ENCODE measurements around the gene YPEL5.
"Not testable (repeated sequence)": the region's sequence is repeated elsewhere in the genome, so short reads cannot be mapped to it uniquely, and the experiment has no call there.

The YPEL5 gene

DNA sequence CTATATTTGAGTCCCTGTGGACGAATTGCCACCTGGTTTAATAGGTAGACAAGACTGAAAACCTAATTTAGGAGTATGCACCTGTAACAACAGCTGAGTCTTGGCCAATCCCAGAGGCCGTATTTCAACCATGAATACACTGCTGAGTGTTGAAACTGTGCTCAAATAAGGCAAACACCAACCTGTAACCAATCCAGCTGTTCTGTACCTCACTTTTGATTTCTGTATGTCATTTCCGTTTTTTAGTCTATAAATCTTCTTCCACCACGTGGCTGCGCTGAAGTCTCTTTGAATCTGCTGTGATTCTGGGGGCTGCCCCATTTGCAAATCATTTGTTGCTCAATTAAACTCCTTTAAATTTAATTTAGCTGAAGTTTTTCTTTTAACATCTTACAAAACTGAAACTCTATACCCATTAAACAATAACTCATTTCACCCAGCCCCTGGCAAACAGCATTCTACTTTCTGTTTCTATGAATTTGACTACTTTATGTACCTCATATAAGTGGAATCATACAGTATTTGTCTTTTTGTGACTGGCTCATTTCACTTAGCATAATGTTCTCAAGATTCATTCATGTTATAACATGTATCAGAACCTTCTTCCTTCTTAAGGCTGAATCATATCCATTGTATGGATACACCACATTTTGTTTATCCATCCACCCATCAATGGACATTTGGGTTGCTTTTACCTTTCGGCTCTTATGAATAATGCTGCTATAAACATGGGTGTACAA lies 7.5 kb upstream of the YPEL5 start:
- peak; percentile 44 for DNase-seq

DNA sequence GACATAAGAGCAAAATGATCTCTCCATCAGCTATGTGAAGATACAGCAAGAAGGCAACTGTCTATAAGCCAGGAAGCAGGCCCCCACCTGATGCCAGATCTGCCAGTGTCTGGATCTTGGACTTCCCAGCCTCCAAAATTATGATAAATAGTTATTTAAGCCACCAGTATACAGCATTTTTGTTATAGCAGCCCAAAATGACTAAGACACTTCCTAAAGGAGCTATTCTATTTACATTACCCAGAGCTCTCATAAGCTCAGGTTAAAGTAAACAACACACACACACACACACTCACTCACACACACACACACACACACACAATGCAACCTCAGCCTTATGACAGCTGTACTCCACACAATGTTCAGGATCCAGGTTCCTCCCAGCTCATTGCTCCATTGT lies 5.7 kb upstream of the YPEL5 start:
- no peak for DNase-seq

DNA sequence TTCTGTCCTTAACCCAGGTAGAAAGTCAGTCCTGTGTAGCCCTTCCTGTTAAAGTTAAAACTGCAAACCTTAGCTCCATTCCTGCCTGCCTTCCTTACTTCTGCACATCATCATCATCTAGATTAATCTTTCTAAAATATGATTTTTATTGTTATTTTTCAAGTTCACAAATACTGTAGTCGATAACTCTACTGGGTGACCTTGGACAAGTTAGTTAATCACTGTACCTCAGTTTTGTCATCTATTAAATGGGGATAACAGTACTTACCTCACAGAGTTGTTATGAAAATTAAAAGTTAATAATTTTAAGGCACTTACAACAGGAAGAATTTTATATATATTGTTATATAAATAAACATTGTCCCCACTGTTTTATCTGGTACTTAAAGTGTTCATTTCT lies 2.5 kb upstream of the YPEL5 start:
- no peak for DNase-seq

DNA sequence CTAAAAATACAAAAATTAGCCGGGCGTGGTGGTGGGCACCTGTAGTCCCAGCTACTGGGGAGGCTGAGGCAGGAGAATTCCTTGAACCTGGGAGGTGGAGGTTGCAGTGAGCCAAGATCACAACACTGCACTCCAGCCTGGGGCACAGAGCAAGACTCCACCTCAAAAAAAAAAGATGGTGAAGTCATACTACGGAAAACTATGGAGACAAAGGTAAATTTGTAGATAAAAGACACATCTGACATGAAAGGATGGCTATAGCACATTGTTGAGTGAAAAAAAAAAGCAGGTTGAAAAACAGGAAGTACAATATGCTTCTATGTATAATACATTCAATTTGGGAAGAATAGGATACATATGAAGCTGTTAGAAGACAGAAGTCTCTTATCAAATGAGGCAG lies 1.9 kb upstream of the YPEL5 start:
- not testable (repeated sequence) for DNase-seq

DNA sequence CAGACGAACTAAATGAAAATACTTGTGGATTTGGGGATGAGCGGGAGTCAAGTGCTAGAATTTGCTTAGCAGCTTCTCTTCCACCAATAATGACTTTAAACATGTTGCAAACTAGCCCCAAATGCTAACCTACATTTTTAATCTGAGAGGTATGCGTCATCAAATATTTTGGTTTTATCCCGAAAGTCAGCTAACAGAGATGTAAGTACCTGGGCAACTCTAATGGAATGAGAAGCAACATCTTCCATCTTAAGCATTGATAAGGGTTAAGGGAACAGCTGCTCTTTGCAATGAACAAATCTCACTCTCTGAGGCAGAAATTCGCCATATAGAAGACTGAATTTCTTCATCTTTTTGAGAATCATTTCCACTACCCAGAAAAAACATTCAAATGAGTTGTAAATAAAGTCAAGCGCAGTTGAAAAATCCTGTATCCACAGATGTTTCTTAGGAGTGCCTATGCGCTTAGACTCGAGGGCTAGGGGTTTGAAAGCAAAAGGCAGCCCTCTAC lies 926 bp upstream of the YPEL5 start:
- no peak for DNase-seq

DNA sequence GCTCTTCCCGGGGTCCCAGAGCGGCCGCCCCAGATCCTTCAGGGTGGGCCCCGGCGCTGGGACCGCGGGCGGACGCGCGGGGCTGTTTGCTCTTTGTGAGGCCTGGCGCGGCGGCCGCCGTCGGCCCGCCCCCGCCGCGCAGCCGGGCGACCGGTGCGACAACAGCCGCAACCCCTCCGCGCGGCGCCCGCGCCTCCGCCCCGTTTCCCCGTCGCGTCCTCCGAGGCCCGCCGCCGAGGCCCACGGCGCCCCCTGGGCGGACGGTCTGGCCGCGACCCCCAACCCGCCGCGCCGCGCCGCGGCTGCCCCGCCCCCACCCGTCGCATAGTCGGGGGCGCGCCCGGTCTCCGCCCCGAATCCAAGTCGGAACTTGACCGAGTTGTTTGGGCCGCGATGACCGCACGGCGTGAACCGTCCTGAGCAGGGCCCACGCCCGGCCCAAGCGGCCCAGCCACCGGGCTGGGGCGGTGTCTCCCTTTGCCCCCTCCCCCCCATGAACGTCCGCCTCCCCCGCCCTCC lies 448 bp downstream of the YPEL5 start:
- DNase-seq, result peak; percentile 13

DNA sequence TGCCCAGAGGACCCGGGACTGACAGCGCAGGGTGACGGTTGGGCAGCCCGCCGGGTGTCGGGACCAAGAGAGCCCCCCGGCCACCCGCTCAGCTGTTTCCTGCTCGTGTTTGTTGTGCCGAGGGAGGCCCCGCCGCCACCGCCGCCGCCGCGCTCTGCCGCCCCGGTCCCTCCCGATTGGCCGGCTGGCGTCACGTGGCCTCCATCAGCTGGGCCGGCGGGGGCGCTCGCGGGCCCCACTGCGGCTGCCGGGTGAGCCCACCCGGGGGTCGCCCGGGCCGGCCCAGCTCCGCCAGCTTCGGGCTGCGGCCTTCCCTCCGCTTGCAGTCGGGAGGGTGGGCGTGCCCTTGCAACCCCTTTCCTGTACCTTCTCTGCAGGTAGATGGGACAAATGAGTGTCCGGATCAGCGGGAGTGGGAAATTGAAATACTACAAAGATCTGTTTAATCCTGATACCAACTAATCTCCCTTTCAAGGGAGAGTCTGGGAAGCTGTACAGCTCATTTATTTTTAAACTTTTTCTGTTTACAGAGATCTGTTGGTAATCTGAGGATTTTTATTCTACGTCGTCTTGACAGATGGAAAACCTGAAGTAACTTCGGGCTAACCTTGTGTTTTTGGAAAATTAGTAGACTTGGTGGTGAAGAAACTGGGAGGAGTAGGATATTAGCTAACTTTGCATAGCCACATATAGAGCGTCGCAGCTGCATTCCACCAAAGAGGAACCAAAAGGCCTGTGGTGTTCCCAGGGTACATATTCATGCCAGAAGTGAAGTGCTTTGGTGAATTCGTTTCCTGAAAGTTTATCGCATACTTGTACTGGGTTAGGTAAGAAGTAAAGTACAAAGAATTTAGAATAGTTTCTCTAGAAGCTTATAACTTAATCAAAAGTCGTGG lies 1.2 kb downstream of the YPEL5 start:
- peak; percentile 69 for DNase-seq

DNA sequence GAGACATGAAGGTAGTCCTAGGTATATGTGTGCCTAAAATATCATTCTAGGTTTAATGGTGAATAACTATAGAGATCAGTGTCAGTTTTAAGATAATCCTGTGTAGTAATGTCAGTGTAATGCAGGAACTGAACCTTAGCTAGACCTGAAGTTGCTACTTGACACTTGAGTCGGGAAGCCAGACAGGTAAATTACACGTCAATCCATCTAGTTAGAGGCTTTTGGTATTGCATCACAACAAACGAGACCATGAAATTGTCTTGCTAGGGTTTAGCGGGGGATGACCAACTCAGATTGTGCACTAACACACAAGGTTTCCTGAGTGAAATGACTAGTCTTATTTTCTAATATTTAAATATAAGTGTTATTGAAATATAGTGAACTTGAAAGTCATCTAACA lies 2.0 kb downstream of the YPEL5 start:
- DNase-seq, result no peak

DNA sequence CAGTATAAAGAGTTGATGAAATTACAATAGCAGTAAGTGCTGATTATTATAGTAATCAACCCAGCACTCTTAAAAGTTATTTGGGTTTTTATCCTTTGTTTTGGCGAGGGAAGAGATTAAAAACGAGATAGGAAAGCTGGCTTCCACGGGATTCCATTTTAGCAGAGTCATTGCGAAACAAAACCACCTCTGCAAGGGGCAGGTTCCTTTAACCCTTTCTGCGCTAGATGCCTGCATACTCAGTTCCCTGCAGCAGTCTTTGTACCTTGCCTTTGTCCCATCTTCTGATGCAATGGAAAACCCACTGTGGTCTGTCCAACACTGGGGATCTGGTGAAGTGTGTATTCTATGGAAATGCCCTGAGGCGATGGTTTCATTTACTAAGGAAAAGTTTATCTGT lies 2.7 kb downstream of the YPEL5 start:
- DNase-seq, result peak; percentile 37

DNA sequence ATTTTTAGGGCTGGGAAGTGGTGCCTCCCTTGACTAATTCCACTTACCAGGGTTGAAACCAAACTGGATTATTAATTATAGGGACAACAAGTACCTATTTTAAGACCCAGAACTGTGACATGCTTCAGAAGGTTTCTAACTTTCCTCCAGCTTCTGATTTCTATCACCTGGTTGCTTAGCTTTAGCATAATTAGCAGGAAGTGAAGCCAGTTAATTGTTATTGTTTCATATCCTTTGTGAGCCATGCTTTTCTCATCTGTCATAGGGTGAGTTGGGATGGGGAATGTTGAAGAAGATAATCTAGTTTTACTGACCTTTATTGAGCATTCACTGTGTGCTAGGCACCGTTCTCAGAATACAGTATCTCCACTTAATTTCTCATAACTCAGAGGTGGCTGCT lies 3.2 kb downstream of the YPEL5 start:
- no peak for DNase-seq

DNA sequence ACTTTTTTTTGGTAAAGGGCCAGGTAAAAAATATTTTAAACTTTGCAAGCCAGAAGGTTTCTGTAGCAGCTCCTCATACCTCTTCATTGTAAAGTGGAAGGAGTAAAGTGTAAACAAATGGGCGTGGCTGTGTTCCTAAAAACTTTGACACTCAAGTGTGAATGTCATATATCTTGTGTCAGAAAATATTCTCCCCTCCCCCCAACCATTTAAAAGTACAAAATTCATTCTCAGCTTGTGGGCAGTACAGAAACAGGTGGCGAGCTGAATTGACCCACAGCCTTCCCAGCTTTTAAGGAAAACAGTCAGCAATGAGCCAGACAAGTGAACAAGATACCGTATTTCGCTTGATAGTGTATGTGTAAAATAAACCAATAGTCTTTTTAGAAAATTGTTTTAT lies 4.0 kb downstream of the YPEL5 start:
- DNase-seq, result no peak

DNA sequence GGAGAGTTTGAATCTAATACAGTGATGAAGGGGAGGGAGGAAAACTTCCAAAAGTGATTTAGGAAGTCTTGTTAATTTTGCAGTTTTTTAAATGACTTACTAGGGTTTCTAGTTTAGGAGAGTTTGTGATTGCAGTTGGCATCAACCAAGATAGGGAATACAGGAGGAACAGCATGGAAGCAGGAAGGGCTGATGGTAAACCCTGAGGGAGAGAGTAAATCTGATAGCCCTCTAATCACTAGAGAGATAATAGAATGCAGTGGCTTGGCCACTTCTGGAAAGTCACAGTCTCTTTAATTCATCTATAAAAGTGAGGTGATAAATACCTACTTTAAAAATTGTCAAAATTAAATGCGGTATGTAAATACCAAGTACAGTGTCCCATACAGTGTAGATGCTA lies 5.6 kb downstream of the YPEL5 start:
- DNase-seq, result no peak

DNA sequence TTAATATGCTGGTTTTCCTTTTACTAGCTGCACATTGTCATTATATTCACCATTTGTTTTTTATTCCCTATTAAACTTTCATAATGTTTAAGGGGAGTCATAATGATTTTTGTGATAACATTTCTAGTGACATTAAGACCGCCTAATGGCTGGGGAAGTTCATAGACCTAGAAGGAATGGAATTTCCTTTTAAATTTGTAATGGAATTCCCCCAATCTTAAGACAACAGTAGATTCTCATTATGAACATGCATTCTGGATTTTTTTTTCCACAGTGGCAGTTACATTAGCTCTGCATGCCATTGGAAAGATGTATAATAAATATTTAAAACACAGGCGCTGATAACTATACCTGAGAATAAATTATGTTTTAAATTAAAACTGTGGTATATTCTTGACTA lies 8.4 kb downstream of the YPEL5 start:
- DNase-seq, result no peak

DNA sequence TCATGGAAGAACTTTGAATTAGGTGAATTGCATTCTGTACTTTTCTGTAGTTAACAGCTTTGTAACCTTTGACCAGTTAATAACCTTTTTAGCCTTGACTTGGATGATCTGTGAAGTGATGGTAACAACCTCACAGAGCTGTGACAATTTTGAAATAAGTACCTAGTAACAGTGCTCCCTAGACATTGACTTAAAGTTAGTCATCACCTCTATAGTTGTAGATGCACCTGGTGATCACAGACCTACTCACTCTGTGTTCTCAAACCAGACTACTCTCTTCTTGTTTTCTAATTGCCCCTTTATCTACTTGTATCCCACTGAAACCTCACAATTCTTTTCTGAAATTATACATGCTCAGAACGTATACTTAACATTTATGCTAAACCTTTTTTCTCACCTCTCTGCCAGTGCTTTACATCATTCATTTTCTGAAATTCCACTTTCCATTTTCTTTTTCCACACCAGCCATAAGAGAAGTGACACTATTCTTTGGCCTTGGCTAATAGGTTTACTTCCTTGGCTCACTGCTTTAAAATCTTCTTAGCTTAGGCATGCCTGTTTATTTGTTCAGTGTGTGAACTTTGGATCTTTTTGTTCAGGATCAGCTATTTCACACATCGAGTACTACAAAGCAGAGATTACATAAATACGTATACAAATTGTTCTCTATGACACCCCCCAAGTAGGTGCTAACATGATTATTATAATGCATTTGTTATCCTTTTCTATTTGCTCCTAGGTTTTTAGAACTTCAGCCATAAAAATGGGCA lies 9.3 kb downstream of the YPEL5 start:
- no peak for DNase-seq

DNA sequence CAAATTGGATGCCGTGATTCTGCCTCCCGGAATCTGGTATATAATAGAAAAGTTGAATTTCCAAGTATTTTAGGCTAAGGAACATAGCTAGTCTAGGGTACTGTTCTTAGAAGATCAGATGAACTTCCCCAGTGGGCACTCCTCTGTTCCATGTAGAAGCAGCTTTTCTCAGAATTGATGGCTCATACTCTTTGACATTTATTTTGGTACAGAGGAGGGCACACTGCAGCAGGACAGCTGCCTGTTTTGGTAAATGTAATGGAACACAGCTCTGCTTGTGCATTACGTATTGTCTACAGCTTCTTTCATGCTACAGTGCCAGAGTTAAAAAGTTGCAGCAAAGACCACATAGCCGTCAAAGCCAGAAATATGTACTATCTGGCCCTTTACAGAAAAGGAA lies 10.8 kb downstream of the YPEL5 start:
- DNase-seq, result no peak

DNA sequence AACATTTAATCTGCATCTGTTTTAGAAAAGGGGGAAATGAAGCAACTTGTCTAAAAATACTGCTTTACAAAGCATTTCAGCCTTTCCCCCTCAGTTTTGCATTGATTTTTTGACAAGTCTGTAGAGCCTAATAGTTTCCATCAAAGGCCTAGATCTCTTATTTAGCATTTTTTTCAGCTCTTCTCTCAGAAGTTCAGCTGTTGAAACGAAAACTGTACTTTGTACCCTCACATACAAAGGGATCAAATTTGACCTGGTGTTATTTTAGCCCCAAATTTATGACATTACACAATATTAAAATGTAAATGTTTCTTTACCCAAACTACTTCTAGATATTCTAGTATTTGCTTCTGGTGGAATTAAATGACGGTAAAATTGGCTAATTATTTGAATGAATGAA lies 13.0 kb downstream of the YPEL5 start:
- DNase-seq, result no peak

DNA sequence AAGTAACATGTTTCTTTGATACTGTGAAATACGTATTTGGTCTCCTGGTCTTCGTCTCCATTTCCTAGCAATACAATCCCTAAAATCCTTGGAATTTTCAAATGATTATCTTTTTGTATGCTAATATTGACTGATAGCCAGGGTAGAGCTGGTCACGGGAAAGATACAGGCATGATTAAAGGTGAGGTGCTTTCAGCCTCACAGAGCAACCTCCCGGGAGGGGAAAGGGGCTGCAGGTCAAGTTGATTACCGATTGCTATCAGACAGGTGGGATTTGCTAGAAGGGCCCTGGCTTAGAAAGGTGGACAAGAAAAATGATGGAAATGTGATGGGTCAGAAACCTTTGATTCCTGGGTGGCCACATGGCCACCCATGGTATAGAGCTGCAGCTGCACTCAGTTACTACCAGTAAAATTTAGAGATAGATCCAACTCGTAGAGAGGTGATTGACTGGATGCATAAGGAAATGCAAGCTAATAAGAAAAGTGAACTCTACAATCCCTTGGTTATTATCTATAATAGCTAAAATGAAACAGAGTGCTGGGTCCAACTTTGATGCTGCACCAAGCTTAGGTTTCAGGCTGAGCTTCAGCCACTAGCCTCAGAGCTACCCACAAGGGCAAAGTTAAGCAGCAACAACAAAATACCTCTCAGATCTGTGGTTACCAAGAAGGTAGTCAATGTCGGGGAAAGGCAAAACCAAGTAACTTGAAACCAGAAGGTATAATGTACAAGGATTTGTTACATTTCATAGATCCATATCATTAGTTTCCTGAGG lies 15.3 kb downstream of the YPEL5 start:
- DNase-seq, result no peak

DNA sequence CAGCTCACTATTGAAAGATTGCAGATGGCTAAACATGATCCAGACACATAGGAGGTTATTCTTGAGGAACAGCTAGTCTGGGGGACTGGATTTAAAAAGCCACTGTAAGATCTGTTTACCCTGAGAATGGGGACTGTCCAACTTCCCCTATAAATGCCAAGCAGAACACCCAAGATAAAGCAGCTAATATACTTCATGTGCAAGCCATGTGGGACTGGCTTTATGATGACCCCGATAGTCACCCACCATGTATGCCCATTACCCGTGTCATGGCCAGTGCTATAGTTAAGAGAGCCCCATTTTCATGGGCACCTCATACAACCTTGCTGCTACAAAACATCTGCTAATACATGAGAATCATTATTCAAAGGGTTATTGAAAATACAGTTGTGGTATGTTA lies 16.0 kb downstream of the YPEL5 start:
- no peak for DNase-seq

DNA sequence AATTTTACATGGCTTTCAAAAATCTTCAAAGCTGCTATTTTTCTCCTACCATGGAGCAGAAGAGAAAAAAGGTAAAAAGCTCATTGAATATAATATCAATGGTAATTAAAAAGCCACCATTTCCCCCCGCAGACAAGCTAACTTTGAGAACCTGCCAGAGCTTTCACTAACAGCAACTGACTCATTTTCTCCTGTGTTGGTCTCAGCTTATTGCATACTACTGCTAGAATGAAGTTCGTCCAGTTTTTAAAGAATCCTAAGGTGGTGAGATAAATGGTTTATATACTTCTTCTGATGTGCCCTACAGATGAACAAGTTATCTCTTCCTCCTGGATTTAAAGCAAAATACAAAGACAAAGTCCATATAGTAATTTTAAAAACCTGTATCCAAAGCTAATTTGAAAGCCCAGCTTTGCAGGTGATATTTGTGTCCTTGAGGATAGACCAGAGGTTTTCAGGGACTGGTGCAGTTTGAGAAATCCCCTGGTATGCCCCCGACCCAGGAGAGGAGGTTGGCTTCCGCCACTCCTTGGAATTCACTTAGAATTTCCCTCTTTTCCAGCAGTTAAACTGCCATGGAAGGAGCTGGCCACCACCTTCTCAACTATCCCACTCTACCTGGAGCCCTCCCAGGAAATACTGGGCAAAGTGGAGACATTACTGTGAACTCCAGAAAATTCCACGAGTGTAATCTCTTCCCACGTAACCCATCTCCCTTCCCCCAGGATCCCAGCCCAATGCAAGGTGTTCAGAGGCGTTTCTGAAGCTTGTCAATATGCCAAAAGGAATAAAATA lies 17.5 kb downstream of the YPEL5 start:
- no peak for DNase-seq

DNA sequence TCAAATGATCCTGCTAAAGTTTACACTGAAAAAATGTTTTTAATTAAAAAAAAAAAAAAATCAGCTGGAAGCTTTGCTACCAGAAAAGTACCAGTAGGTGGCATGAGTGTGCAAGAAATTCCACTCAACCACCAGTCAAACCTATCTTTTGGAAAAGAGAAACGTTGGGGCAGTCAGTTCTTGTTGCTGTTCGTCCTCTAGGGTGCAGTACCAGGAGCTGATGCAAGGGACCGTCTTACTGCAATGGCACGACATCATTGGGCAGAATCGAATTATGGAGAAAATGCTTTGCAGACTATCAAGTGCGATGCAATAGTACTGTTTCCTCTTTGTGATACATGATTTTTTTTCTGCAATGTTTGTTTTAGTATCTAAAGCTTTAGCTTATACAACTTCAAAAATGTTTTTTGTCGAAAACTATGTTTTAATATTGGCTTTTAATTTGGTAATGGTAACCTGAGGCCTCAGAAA lies 18.3 kb downstream of the YPEL5 start:
- peak; percentile 75 for DNase-seq

DNA sequence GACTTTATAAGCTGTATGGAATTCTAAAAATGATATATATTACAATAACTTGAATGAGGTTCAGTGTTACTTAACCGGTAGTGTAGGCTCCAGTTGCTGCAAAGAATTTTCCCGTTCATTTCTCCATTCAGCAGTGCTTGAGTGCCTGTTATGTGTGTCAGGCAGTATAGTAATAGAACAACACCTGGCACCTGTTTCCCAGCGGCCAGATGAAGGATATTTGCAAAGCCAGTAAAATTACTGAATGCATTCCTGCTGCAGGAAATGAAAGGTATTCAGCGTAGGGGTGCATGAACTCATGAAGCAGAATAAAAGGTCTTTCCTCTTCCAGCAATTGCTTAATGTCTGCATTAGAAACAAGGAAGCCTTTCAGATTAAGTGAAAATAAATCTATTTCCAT lies 18.8 kb downstream of the YPEL5 start:
- DNase-seq, result no peak

All from stimulated activated CD4-positive, alpha-beta T cell treated with anti-CD3 and anti-CD28 coated beads, Interleukin-1b, Interleukin-23, amount 100 ng/mL, for 48 hours (primary cell).